Motor neuron (in vitro differentiated cells): ENCODE measurements around the gene LRRC75A. TPM values are rescaled to one million over a fixed set of nuclear protein-coding genes. Genes with fewer than 3 reads are reported as not detected.

ENCODE experiments used
- ATAC-seq, 8 experiments: fragments of 200-7000 bp; cut with Tn5 transposase; replicated peaks in 6 of 8; 2 replicates each; pipeline ENCODE4 v1.8.0; 2021; ENCODE audit warnings: mild to moderate bottlenecking in 8 of 8, moderate library complexity in 8 of 8
- H3K27ac ChIP-seq, 2 donors: fragments of 250-450 bp; sonication (Bioruptor Pico); 2 replicates each; pipeline ENCODE4 v1.9.0; 2021; ENCODE audit warnings: antibody characterized with exemption in 2 of 2, mild to moderate bottlenecking in 2 of 2, moderate library complexity in 1 of 2
- H3K4me1 ChIP-seq, 2 donors: fragments of 250-450 bp; sonication (Bioruptor Pico); replicated peaks in 1 of 2; 2 replicates each; pipeline ENCODE4 v1.6.1; 2021; ENCODE audit warnings: antibody characterized with exemption in 2 of 2, mild to moderate bottlenecking in 2 of 2, moderate library complexity in 1 of 2
- H3K4me3 ChIP-seq, 5 donors: fragments of 250-450 bp; sonication (Bioruptor Pico); 2 replicates each; pipeline ENCODE4 v1.9.0; 2021; ENCODE audit warnings: antibody characterized with exemption in 5 of 5, mild to moderate bottlenecking in 5 of 5, moderate library complexity in 4 of 5
- WGBS, 10 experiments: fragments of 450-650 bp; shearing (Covaris generic); methylation state at CpG; one replicate each; pipeline ENCODE4 v1.0.0; 2022; 5-methylcytosine and 5-hydroxymethylcytosine counted together
- in situ Hi-C, 9 experiments: fragments of 400-800 bp; cut with MboI; loops; one replicate each; pipeline ENCODE4 v1.15.0; 2021; ENCODE audit warnings: low sequenced_read_pairs in 9 of 9, low pct_unique_long_range_greater_than_20kb in 2 of 9; ENCODE audit not compliant: unreplicated experiment in 9 of 9
- total RNA-seq, 8 experiments: library from RNA; unstranded; fragments of 300-600 nt; gene quantifications; 2 replicates each; pipeline versions ENCODE4 v1.2.3 to v1.2.4, GENCODE V29; 2022

LRRC75A gene
- total RNA-seq, 8 experiments from 2014 or later: 3.9 to 15.8 (median 4.7) TPM

- ATAC-seq: no peak
- Histone ChIP-seq H3K27ac (no peak overlapping the region), H3K4me1 (no peaks in the 10 kb centered on the region), H3K4me3 (no peak overlapping the region)
- in situ Hi-C loops: no loop called here
- WGBS, 10 experiments: 0 to 93% (median 65%) methylated on average over 1 to 6 of the region's 6 CpGs; no CpG with 5 or more reads in 2 of the 10 experiments
Observed at GRCh38 chr17:16478649-16479048, 13.3 kb downstream of the LRRC75A start.

- Histone ChIP-seq H3K4me1 (no peaks in the 10 kb centered on the region), H3K4me3 (no peak overlapping the region), H3K27ac (no peak overlapping the region)
- in situ Hi-C loops: no loop called here
- WGBS, 10 experiments: 100% methylated on average over 1 of the region's 8 CpGs; no CpG with 5 or more reads in 9 of the 10 experiments
- ATAC-seq: peak in 3 of 8 experiments; percentile 27 to 38 (median 27)
Observed at GRCh38 chr17:16477666-16478065, 14.3 kb downstream of the LRRC75A start.

GRCh38 chr17:16477255-16477654, 14.7 kb downstream of the LRRC75A start:
- WGBS, 10 experiments: 4 to 100% (median 85%) methylated on average over 1 to 4 of the region's 5 CpGs; no CpG with 5 or more reads in 3 of the 10 experiments
- in situ Hi-C loops: no loop called here
- ATAC-seq: peak; percentile 65 to 98 (median 90)
- Histone ChIP-seq H3K4me1 (no peaks in the 10 kb centered on the region), H3K27ac (no peak overlapping the region), H3K4me3 (no peak overlapping the region)

- no peak overlapping the region for H3K4me3 ChIP-seq
- WGBS, 10 experiments: 38 to 100% (median 83%) methylated on average over 1 to 2 of the region's 4 CpGs; no CpG with 5 or more reads in 4 of the 10 experiments
- no peak for ATAC-seq
- H3K4me1 ChIP-seq: peaks cover 0 to 4% of the 10 kb centered on the region in 2 donors
- in situ Hi-C loops: no loop called here
- H3K27ac ChIP-seq: no peak overlapping the region
Observed at GRCh38 chr17:16475179-16475704, 16.8 kb downstream of the LRRC75A start.

GRCh38 chr17:16474012-16474725, 17.8 kb downstream of the LRRC75A start:
- ATAC-seq: peak in 1 of 8 experiments; percentile 58
- in situ Hi-C loops: no loop called here

GRCh38 chr17:16473044-16474011, 18.7 kb downstream of the LRRC75A start:
- no peak overlapping the region for H3K27ac ChIP-seq
- in situ Hi-C loops: no loop called here
- 46 to 95% (median 80%) methylated on average over 1 to 8 of the region's 20 CpGs; no CpG with 5 or more reads in 1 of the 10 experiments for WGBS, 10 experiments
- no peak for ATAC-seq
- peaks cover 0 to 11% of the 10 kb centered on the region in 2 donors for H3K4me1 ChIP-seq
- no peak overlapping the region for H3K4me3 ChIP-seq

More at GRCh38 chr17:16474012-16474725, 17.8 kb downstream of the LRRC75A start:
- 59 to 100% (median 85%) methylated on average over 1 to 10 of the region's 13 CpGs; no CpG with 5 or more reads in 2 of the 10 experiments for WGBS, 10 experiments
- Histone ChIP-seq H3K4me3 (no peak overlapping the region), H3K4me1 (peaks cover 0 to 11% of the 10 kb centered on the region in 2 donors), H3K27ac (no peak overlapping the region)

GRCh38 chr17:16472539-16472938, 19.5 kb downstream of the LRRC75A start:
- Histone ChIP-seq H3K4me3 (no peak overlapping the region), H3K4me1 (peaks cover 0 to 11% of the 10 kb centered on the region in 2 donors), H3K27ac (no peak overlapping the region)
- in situ Hi-C loops: no loop called here
- 17 to 100% (median 63%) methylated on average over 1 to 6 of the region's 6 CpGs; no CpG with 5 or more reads in 1 of the 10 experiments for WGBS, 10 experiments
- no peak for ATAC-seq

- H3K4me3 ChIP-seq: no peak overlapping the region
- in situ Hi-C loops: no loop called here
- 83 to 100% (median 94%) methylated on average over 1 to 4 of the region's 5 CpGs; no CpG with 5 or more reads in 4 of the 10 experiments for WGBS, 10 experiments
- ATAC-seq: no peak
- H3K4me1 ChIP-seq: peaks cover 0 to 11% of the 10 kb centered on the region in 2 donors
- H3K27ac ChIP-seq: no peak overlapping the region
Observed at GRCh38 chr17:16471295-16471694, 20.7 kb downstream of the LRRC75A start.

GRCh38 chr17:16470265-16470664, 21.7 kb downstream of the LRRC75A start:
- peaks cover 0 to 11% of the 10 kb centered on the region in 2 donors for H3K4me1 ChIP-seq
- 0 to 91% (median 60%) methylated on average over 2 to 8 of the region's 11 CpGs; no CpG with 5 or more reads in 1 of the 10 experiments for WGBS, 10 experiments
- peak overlapping the region in 1 of 2 donors; percentile 40 for H3K27ac ChIP-seq
- H3K4me3 ChIP-seq: no peak overlapping the region
- peak in 6 of 8 experiments; percentile 26 to 73 (median 42) for ATAC-seq
- in situ Hi-C loops: no loop called here

GRCh38 chr17:16468428-16468992, 23.5 kb downstream of the LRRC75A start:
- in situ Hi-C loops: no loop called here
- 58 to 100% (median 88%) methylated on average over 1 to 4 of the region's 4 CpGs; no CpG with 5 or more reads in 4 of the 10 experiments for whole genome bisulfite sequencing, 10 experiments

GRCh38 chr17:16467886-16468285, 24.1 kb downstream of the LRRC75A start:
- WGBS, 10 experiments: 74 to 100% (median 100%) methylated on average over 1 to 3 of the region's 3 CpGs; no CpG with 5 or more reads in 1 of the 10 experiments
- ATAC-seq: no peak
- Histone ChIP-seq H3K4me3 (no peak overlapping the region), H3K4me1 (peaks cover 0 to 11% of the 10 kb centered on the region in 2 donors), H3K27ac (no peak overlapping the region)
- in situ Hi-C loops: no loop called here

More at GRCh38 chr17:16468428-16468992, 23.5 kb downstream of the LRRC75A start:
- H3K27ac ChIP-seq: no peak overlapping the region
- H3K4me1 ChIP-seq: peaks cover 0 to 11% of the 10 kb centered on the region in 2 donors
- no peak overlapping the region for H3K4me3 ChIP-seq
- no peak for ATAC-seq

- in situ Hi-C loops: no loop called here
- ATAC-seq: no peak
- Histone ChIP-seq H3K4me3 (no peak overlapping the region), H3K27ac (no peak overlapping the region), H3K4me1 (peaks cover 0 to 11% of the 10 kb centered on the region in 2 donors)
- WGBS, 10 experiments: 65 to 100% (median 96%) methylated on average over 1 to 5 of the region's 6 CpGs
Observed at GRCh38 chr17:16467044-16467443, 24.9 kb downstream of the LRRC75A start.
